Measurements from ENCODE around the gene LAMB3.

Gene LAMB3

GRCh38 chr1:209622841-209623829 is 29.1 kb downstream of the LAMB3 start:
- TF ChIP-seq CTCF (IDR thresholded peaks at IDR 0.05; ENCODE audit: low read depth, low read length): no peak
- DNase-seq (ENCODE audit: low read depth in 2 of 2): no peak
- no peak overlapping the region for H3K4me3 ChIP-seq (replicated peaks in 1 of 2; ENCODE audit: low read depth in 2 of 2, low read length in 2 of 2)

- DNase-seq (ENCODE audit: low read depth in 2 of 2): no peak
- H3K4me3 ChIP-seq (replicated peaks in 1 of 2; ENCODE audit: low read depth in 2 of 2, low read length in 2 of 2): no peak overlapping the region
- TF ChIP-seq CTCF (IDR thresholded peaks at IDR 0.05; ENCODE audit: low read depth, low read length): no peak
Measured at GRCh38 chr1:209621741-209622655, 30.2 kb downstream of the LAMB3 start.

- TF ChIP-seq CTCF (IDR thresholded peaks at IDR 0.05; ENCODE audit: low read depth, low read length): no peak
- no peak for DNase-seq (ENCODE audit: low read depth in 2 of 2)
- no peak overlapping the region for H3K4me3 ChIP-seq (replicated peaks in 1 of 2; ENCODE audit: low read depth in 2 of 2, low read length in 2 of 2)
Measured at GRCh38 chr1:209621286-209621685, 30.9 kb downstream of the LAMB3 start.

- no peak for TF ChIP-seq CTCF (IDR thresholded peaks at IDR 0.05; ENCODE audit: low read depth, low read length)
- peak; percentile 22 to 31 for DNase-seq (ENCODE audit: low read depth in 2 of 2)
- no peak overlapping the region for H3K4me3 ChIP-seq (replicated peaks in 1 of 2; ENCODE audit: low read depth in 2 of 2, low read length in 2 of 2)
Measured at GRCh38 chr1:209620487-209620884, 31.7 kb downstream of the LAMB3 start.

- no peak for DNase-seq (ENCODE audit: low read depth in 2 of 2)
- H3K4me3 ChIP-seq (replicated peaks in 1 of 2; ENCODE audit: low read depth in 2 of 2, low read length in 2 of 2): no peak overlapping the region
- TF ChIP-seq CTCF (IDR thresholded peaks at IDR 0.05; ENCODE audit: low read depth, low read length): no peak
Measured at GRCh38 chr1:209619696-209620486, 32.3 kb downstream of the LAMB3 start.
